GM21619 (cell line): ENCODE results near the gene KLHDC10.
"Not testable (repeated sequence)": the region's sequence is repeated elsewhere in the genome, so short reads cannot be mapped to it uniquely, and the experiment has no call there.

Source experiments
- ATAC-seq: cut with Tn5 transposase; IDR thresholded peaks from one replicate; pipeline ENCODE4 v1.9.1; 2021; ENCODE audit not compliant: unreplicated experiment

KLHDC10 gene

DNA sequence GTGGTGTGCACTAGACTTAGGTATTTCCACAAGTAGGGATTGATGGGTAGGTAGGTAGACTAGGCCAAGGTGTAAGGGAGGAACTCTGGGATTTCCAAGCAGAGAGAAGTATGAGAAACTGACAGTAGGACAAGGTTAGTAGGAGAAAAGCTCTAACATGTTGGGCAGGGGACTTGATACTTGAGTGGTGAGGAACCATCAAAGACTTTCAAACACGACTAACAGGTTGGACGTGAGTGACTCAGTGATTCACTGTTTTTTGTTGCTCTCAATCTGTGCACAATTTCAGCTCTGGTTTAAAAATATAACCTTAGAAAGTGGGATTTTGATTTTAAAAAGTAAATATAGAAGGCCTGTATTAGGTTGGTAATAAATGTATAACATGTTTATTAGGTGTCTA is 44.4 kb downstream of the KLHDC10 start:
- no peak for ATAC-seq

DNA sequence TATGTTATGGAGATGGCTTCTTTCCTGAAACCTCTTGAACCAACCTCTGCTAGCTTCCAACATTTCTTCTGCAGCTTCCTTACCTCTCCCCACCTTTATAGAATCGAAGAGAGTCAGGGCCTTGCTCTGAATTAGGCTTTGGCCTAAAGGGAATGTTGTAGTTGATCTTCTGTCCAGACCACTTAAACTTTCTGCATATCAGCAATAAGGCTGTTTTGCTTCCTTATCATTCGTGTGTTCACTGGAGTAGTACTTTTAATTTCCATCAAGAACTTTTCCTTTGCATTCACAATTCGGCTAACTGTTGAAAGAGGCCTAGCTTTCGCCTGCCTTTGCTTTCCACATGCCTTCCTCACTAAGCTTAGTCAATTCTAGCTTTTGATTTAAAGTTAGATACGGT is 48.0 kb downstream of the KLHDC10 start:
- no peak for ATAC-seq

DNA sequence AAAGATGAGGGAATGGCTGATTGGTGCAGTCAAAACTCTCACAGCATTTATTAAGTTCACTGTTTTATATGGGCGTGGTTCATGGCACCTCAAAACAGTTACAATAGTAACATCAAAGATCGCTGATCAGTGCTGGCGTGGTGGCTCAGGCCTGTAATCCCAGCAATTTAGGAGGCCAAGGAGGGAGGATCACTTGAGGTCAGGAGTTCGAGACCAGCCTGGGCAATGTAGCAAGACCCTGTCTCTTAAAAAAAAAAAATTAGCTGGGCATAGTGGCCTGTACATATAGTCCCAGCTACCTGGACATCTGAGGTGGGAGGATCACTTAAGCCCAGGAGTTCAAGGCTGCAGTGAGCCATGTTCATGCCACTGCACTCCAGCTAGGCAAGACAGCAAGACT is 48.5 kb downstream of the KLHDC10 start:
- ATAC-seq: no peak

DNA sequence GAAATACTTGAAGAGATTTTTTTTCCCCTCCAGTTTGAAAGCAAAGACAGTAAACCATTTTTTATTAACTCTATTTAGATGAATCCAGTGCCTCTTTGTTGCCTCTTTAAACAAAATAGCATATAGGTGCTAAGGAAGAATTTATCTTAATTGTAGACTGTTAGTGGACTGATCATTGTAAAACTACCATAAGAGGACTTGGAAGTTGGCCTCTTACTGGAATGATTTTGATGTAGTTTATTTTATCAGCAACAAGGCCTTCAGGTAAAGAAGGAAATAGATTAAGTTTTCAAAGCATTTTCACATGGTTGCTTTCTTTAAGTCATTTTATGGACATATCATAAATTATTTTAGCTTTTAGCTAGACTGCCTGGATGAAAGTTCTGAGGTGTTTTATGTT is 53.2 kb downstream of the KLHDC10 start:
- no peak for ATAC-seq

DNA sequence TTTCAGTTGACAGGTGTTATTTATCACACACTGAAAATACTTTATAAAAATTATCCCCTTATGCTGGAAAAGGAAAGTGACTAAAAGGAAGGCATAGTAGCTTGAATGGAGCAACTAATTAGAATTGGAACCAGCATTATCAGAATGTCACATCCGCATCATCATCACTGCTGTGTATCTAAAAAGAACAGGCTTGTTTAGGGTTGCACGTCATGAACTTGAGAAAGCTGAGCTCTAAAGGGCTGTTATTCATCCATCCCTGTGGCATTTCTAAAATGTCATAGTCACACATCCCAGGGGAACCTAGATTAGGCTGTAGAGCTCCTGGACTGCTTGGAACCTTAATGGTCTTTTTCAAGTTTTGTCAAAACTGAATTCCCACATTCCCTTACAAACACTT is 54.4 kb downstream of the KLHDC10 start:
- ATAC-seq: no peak

DNA sequence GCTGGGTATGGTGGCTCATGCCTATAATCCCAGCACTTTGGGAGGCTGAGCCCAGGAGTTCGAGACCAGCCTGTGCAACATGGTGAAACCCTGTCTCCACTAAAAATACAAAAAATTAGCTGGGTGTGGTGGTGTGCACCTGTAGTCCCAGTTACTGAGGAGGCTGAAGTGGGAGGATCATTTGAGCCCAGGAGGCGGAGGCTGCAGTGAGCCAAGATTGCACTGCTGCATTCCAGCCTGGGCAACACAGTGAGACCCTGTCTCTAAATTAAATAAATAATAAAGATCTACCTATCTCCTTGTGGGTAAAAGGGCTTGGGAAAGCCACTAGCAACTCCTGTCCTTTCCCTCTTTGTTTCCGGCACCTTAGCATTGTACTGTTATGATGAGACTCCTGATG is 56.5 kb downstream of the KLHDC10 start:
- not testable (repeated sequence) for ATAC-seq

DNA sequence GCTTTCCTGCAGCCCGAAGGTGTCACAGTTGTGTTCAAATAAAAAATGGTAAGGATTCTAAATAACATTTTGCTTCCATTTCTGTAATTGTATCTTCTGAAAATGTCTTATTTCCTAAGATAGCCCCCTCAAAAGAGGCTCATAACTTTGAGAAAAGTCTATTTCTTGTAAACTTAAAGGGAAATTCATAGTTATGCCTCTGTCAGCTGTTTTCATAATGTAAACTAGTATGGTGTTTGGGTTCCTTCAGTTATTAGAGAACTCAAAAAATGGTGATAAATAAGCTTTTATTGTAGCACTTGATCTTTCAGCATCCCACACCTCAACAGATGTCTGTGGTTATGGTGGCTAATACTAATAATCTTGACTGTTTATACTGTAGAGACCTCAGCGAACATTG is 57.1 kb downstream of the KLHDC10 start:
- no peak for ATAC-seq

DNA sequence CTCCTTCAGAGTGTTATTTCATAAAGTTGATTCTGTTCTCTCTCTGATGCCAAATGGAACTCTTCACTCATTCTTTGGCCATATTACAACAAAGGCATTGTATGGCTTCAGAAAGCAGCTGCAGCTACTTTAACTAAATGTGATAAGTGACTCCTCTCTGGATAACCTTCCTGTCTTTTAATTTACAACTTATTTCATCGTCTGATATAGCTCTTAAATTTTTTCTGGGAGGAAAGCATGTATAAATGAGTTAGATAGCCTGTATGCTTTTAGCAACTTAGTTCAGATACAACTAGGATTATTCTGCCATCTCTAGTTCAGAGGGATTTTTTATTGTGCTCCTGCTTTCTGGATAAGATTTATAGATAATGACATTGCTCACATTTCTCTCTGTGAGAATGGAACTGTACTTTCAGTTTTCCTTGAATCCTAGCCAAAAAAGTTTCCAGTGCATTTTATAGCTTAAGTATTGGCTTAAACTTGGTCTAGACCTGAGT is 57.5 kb downstream of the KLHDC10 start:
- ATAC-seq: no peak

DNA sequence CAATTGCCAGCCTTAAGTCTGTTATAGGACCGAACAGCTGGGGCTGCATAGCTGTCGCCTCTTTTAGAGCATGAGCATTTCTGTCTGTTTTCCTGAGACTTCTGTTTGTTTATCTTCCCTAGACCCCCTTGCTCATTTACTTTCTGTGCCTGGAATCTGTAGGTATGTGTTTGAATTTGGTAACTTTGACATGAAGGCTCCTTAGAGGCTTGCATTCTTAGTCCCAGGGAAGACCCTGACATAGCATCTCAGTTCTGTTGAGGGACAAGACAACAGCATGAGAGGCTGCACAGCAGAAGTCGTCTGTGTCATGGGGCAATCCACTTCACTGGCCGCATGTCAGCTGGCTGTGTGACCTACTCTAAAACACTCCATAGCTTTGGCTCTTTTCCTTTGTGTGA is 58.7 kb downstream of the KLHDC10 start:
- no peak for ATAC-seq

DNA sequence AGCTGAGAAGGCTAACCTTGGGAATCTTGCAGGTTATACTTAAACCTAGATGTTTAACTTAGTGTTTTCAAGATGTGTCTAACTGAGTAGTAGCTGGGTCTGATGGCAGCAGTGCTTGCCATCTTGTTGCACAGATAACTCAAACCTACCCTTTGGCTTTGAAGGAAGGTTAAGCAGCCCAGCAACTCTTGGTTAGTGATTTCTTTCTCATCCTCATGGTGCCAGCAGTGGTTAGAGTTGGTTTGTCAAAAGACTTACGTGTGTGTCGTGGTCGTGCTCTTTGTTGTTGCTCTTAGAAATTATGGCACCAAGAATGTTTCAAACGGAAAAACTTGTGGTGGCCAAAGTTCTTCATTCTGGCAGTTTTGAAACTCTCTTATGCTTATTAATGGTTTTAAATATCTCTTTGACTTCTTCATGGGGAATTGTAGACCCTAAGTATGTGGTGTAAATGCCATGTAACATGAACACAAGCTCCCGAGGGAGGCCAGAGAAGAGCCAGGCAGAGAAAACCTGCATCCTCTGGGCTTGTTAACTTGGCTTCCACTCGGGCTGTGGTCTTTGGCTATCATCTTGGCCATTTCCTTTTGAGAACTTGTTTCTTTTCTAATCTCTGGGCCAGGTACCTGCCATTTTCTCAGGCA is 61.0 kb downstream of the KLHDC10 start:
- ATAC-seq: no peak

DNA sequence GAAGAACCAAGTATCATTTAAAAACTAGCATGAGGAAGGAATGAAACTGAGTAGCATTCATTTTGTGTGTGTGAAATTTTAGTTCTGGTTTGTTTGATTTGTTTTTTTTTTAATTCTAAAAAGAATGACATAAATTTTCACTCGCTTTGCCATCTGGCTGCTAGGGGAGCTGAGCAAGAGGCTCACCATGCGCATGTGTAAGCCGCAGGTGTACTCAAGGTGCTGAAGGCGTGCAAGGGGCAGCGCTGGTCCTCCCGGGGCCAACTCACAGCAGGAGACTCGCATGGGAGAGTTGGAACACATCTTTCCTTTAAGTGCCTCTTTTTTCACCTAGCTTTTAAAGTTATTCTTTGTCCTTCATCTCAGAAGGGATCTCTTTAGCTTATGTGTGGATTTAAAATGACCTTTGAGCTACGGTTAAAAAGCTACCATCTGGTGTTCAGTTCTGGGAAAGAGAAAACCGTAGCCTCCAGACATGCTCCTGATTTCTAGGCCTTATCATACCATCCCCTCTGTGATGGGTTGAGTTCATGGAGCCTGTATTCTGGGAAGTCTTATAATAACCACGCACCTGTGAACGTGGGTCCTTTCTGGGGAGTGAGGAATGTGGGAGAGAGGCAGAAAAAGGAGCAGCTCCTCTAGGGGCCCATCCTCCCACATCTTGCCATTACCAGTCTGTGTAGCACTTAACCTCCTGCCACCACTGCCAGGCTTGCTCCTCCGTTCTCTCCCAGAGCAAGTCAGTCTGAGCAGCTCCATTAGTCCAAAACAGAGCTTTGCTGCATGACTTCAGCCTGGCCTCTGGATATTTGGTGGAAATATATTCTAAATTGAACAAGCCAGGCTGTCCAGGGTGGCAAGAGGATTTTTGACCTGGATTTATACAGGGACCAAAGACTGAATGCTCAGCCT is 61.9 kb downstream of the KLHDC10 start:
- no peak for ATAC-seq

DNA sequence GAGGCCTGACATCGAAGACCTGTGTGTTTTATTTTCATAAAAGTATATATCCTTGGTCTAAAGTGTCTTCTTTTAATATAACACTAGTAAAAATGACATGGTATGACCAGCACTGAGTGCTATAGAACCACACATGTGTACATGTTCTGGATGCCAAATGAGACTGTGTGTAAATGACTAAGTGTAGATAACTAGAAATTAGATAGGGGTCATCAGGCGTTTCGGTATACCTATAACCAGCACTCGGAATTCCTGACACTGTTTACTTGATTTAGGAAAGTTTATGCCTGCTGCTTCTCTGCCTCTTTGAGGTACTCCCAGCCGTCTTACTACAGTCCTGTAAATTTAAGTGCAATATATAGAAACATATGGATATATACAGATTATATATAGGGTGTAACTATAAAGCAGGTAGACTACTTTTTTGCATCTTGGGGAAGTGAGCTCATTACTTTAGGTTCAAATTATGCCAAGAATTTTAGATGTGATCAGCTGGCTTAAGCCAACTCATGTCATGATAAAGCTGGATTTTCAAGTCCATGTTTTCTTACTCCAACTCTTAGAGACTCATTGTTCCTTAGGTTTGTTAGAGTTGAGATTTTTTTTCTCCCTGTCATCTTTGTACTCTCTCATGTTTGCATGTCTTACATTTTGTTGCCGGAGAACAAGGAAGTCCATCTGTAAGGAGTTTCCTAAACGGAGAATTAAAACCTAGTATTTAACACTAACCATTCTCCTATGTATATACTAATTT is 62.9 kb downstream of the KLHDC10 start:
- ATAC-seq: no peak

DNA sequence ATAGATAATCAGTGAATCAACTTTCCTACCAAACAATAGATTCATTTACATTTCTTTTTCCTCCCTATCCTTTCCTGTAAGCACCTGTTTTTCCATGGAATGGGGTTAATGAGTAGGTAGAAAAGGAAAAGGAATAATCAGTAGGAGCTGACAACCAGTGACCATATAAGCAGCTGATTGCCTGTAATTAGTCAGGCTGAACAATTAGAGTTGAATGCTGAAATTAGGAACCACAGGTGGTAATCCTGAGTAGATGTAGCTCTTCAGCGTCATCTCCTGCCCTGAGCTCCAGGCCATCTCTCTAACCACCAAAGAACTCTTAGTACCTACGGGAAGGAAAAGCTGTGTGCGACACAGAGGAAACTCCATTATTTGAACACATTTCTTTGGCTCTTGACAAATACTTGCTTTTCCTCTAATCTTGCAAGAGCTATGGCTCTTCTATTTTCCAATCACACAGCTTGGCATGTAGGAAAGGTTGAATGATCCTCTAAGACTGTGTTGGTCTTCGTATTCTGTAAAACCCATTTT is 63.8 kb downstream of the KLHDC10 start:
- ATAC-seq: no peak

DNA sequence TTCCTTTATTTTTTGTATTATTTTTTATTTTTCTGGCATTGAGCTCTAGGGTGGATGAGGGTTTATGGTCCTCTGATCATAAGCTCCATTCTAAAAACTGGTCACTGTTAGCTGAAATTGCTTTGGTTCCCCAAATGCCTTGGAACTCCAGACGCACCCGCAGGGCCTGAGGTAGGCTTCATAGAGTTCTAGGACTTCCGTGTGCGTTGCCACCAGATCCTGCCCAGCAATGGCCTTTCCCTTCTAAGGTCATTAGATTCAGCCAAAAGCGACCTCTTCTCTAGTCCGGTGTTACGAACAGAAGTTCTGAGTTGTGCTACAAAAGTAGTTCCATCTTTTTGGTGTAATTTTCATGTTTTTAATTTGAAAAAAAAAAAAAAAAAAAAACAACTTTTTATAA is 64.4 kb downstream of the KLHDC10 start:
- no peak for ATAC-seq

DNA sequence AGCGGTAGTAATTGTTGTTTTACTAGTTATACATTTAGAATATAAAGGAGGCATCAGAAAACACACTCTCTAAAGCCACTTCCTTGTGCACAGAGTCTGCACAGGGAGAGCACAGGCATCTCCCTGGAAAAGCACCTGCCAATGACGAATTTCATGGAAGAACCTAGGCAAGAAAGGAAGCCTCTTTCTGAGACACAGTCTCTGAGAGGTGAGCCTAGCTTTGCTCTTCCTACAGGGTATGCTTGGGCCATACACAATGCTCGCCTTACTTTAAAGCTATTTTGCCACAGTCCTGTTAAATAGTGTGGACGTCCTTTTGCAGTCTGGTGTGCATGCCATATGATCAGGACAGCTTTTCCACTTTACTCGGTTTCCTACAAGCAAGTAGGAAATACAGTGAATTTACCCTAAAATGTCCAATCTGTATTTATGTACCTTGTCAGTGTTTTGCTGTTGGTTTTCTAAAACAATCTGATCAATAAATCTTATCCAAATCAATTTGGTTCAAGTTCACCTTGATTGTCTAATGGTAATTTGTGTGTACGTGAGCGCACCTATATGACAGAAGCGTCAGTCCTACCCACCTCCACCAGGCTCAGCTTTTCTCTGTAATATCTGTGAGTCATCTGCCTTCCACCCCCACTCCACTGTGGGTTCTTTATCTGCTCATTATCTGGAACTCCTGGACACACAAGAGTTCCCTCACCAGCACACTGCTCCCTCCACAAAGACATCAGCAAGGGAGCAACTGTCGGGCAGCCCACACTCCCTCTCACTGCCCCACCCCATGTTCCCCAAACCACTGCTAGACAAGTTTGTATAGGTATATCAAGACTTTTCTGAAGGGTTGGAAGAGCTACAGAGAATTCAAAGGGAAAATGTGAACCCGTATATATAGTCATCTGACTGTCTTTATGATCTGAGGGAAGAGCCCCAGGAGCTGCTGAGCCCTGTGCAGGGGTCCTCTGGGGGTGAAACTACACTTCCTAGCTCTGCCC is 65.2 kb downstream of the KLHDC10 start:
- no peak for ATAC-seq

DNA sequence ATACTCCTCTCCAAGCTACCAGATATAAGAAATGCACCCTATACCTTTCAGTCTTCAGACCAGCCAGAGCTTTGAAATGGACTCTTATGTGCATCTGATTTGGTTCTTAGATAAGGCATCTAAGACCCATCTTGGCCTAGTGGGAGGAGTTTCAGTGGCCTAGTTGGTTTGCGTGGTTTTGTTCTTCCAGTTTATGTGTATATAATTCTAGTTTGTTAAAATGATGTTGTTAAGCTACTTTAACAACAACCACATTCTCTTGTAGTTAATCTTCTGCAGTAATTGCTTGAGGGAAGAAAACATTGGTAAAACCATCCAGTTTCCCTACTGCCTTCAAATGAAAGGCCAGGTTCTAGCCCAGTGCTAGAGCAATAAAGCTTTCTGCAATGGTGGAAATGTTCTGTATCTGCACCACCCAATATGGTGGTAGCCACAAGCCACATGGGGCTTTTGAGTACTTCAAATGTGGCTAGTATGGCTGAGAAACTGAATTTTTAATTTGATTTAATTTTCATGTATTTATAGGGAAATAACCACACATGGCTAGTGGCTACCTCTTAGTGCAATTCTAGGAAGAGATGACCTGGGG is 66.3 kb downstream of the KLHDC10 start:
- ATAC-seq: no peak

DNA sequence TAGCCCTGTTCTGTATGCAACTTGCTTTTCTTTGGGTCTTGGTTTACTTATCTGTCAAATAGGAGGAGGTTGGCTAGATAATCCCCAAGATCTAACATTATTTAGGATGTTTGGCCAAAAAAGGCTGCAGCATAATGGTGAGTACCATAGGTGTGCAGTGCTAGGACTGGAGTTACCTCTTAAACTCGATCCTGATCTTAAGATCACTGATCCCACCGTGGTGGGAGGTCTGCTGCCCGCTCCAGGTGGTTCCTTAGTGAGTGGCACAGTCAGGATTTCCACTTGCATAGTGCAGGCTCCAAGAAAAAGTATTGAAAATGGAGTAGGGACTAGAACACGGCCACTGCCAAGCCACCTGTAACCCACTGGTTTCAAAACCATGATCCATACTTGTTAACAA is 66.9 kb downstream of the KLHDC10 start:
- no peak for ATAC-seq

DNA sequence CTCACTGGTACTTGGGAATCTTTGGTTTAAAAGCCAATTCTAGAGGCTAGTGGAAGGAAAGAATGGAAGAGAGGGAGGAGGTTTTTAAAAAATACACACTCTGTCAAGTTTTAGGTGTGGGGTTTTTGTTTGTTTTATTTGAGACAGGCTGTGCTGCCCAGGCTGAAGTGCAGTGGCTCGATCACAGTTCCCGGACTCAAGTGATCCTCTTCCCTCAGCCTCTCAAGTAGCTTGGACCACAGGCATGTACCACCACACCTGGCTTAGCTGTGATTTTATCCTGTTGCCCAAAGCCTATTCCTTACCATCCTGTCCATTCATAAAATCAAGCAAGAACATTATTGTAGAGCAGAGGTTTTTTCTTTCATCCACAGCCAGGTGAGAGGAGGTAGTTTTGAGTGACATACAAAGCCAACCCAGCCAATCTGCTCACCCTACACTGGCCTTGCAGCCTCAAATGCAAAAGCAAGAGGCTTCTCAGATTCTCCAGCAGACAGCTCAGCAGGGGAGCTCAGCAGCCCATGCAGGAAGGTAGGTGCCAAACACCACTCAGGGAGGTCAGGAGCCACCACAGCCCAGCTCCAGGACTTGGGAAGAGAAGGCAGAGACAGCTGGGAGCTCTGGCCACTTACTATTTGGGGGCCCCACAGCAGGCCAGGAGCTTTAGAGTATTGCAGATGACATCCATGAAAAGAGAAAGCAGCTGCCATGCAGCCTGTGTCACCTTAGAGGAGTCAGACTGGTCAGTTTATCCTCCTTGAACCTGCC is 69.0 kb downstream of the KLHDC10 start:
- ATAC-seq: no peak

DNA sequence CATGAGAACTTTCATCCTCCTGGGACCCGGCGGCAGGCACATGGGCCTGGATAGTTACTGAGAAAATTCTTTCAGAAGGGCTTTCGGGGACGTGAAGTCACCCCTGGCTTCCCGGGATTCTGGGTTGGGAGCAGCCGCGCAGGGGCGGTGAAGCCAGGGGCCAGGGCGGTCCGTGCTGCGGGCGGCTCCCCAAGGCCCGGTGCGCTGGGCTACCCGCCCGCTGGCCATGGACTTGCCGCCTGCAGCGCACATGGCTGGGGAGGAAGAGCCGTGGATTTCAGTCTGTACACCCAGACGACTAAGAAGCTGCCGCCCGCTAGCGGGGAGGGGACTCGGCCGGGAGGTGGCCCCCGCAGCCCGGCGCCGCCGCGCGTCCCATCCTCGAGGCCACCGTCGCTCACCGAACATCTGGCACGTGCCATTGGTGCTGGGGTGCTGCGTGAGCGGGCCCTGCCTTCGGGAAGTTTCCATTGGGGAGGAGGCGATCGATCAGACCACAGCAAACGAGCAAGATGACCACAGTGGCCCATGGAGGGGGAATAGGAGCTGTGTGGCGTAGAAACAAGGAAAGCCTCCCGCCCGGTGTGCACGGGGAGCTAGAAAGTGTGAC is 70.3 kb downstream of the KLHDC10 start:
- ATAC-seq: no peak
